Activated CD8-positive, alpha-beta memory T cell treated with anti-CD3 and anti-CD28 coated beads, Interleukin-2, amount 50 U/mL, for 24 hours (primary cell): Measurements from ENCODE around the gene TPM4.
"Not testable (repeated sequence)": the region's sequence is repeated elsewhere in the genome, so short reads cannot be mapped to it uniquely, and the experiment has no call there.

Experiments
- DNase-seq: peaks from one replicate; pipeline ENCODE4 v3.0.0-alpha.2; 2020; ENCODE audit errors: extremely low read depth

The TPM4 gene

DNA sequence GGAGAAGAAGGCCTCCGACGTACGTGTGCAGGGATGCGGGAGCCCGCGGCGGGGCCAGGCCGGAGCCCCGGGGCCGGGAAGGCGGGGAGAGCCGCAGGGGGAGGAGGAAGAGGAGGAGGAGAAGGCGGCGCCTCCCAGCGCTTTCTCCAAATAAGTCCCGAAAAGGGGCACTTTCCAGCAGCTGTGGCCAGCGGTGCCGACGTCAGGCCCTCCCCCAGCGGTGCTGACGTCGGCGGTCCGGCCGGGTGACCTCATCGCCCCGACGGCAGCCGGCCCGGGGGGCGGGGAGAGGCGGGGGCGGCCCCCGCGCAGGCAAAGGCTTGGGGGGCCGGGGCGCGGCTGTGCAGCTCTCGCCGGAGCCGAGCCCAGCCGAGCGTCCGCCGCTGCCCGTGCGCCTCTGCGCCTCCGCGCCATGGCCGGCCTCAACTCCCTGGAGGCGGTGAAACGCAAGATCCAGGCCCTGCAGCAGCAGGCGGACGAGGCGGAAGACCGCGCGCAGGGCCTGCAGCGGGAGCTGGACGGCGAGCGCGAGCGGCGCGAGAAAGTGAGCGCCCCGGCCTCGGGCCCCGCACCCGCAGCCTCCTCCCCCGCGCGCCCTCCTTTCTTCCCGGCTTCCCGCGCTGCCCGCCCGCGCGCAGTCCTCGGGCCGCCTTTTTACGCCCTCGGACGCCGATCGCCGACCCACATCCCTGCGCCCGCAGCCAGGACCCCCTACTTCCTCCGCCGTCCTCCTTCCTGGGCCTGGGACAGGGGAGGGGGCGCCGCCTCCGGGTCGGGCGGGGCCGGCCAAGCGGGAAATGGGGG, at the start of gene TPM4:
Gene TPM4, plus strand, starts transcription at position 342 of the 804 bp plus-strand sequence. Its CDS starts 71 bp downstream, at position 413.
- DNase-seq: peak; percentile 63

DNA sequence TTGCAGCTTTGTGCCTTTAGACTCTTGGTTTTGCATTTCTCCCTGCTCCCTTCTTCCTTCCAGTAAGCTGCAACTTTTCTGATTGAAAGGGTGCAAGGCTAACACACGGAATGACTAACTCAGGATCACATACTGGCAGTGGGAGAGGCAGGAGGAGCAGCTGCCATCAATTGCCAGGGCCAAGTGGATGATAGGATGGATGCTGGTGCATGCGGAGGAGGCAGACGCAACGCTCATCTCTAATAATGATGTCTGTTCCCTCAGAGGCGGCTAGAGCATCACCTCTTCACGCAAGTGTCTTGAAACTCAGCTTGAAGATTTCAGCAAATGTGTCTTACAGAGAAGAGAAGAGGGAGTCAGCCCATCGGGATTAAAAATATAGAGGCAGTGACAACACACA, 49.5 kb upstream of the TPM4 start:
- no peak for DNase-seq

DNA sequence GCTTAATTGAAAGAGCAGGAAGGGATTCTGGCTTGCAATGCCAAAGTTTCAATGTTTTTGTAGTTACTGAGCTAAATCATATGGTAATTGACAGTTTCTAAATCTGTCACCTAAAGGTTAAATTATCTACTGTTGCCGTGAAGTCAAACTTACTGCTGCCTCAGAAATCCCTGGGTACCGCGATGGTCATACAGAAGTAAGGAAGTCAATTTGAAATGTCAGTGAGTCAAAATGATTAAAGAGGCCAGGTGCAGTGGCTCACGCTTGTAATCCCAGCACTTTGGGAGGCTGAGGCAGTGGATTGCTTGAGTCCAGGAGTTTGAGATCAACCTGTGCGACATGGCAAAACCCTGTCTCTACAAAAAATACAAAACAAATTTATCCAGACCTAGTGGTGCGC, 48.8 kb upstream of the TPM4 start:
- no peak for DNase-seq

DNA sequence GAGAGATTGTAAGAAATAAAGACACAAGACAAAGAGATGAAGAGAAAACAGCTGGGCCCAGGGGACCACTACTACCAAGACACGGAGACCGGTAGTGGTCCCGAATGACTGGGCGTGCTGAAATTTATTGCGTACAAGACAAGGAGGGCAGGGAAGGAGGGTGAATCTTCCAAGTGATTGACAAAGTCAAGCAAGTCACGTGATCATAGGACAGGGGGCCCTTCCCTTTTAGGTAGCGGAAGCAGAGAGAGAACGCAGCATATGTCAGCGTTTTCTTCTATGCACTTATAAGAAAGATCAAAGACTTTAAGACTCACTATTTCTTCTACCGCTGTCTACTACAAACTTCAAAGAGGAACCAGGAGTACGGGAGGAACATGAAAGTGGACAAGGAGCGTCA, 46.1 kb upstream of the TPM4 start:
- not testable (repeated sequence) for DNase-seq

DNA sequence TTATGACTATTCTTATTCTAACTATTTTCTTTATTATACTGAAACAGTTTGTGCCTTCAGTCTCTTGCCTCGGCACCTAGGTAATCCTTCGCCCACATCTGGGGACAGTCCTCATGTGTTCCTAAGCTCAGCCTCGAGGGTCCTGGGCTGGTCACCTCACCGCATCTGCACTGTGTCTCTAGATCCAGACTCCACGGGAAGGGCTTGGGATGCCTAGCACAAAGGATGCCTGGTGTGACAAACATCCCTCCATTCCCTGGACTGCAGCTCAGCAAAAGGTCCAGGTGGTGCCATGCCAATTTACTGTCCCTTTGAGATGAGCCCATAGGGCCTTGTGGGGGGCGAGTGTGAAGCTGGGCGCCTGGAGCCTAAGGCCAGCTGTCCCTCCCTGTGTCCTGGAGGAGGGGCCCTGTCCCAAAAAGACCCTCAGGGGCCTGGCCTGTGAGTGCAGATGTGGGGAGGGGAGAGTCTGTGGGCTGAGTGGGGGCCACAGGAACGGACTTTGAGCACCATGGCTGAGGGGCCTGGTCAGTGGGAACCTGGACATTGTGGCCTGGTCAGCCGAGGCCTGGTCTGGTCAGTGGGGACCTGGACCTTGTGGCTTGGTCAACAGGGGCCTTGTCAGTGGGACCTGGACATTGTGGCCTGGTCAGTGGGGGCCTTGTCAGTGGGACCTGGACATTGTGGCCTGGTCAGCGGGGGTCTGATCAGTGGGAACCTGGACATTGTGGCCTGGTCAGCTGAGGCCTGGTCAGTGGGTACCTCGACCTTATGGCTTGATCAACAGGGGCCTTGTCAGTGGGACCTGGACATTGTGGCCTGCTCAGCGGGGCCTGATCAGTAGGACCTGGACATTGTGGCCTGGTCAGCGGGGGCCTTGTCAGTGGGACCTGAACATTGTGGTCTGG, 45.1 kb upstream of the TPM4 start:
- no peak for DNase-seq

DNA sequence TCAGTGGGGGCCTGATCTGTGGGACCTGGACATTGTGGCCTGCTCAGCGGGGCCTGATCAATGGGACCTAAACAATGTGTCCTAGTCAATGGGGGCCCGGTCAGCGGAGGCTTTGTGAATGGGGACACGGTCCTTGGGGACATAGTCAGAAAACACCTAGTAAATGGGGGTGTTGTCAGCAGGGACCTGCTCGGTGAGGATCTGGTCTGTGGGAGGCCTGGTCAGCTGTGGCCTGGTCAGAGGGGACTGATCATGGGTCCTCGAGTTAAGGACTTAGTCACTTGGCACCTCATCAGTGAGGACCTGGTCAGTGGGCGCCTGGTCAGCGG, 44.5 kb upstream of the TPM4 start:
- no peak for DNase-seq

DNA sequence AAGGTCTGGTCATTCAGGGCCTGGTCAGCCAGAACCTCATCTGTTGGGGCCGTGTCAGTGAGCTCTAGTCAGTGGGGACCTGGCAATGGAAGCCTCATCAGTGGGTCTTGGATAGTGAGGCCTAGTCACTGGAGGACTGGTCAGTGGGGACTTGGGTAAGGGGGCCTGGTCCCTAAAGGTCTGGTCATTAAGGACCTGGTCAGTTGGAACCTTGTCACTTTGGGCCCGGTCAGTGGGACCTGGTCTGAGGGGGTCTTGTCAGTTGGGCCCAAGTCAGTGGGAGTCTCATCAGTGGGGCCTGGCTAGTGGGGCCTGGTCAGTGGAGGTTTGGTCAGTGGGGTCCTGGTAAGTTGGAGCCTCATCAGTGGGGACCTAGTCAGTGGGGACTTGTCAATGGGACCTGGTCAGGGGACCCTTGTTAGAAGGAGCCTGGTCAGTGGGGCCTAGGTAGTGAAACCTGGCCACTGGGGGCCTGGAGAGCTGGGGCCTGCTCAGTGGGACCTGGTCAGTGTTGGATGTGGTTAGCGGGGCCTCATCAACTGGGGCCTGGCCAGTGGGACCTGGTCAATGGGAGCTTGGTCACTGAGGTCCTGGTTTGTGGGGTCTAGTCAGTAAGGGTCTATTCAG, 43.7 kb upstream of the TPM4 start:
- DNase-seq: no peak

DNA sequence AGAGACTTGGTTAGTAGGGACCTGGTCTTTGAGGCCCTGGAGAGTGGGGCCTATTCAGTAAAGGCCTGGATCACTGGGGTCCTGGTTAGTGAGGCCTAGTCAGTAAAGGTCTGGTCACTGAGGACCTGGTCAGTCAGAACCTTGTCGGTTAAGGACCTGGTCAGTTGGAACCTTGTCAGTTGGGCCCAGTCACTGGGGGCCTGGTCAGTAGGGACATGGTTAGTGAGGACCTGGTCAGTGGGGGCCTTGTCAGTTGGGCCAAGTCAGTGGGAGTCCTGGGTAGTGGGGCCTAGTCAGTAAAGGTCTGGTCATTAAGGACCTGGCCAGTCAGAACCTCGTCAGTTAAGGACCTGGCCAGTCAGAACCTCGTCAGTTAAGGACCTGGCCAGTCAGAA, 43.2 kb upstream of the TPM4 start:
- DNase-seq: no peak

DNA sequence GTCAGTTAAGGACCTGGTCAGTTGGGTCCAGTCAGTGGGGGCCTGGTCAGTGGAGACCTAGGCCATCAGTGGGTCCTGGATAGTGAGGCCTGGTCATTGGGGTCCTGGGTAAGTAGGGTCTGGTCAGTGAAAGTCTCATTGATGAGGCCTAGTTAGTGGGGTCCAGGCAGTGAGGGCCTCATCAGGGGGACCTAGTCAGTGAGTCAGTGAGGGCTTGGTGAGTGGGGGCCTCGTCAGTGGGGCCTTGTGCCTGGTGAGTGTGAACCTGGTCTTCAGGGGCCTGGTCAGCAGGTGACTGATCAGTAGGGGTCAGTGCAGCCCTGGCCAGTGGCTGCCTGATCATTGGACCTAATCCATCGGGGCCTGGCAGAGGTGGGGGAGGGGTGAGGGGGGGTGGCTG, 42.6 kb upstream of the TPM4 start:
- no peak for DNase-seq

DNA sequence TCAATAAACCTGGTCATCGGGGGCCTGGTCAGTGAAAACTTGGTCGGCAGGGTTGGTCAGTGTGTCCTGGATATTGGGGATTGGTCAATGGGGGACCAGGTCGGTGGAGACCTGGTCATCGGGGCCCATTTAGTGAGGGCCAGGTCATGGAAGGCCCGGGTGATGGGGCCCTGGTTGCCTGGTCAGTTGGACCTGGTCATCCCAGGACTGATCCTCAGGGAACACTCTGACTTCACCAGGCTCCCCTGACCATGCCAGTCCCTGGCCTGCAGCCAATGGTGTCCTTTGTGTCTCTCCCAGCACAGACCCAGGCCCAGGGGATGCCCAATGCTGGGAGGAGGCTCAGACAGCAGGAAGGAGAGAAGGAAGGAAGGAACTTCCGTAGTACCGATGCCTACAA, 42.1 kb upstream of the TPM4 start:
- no peak for DNase-seq

DNA sequence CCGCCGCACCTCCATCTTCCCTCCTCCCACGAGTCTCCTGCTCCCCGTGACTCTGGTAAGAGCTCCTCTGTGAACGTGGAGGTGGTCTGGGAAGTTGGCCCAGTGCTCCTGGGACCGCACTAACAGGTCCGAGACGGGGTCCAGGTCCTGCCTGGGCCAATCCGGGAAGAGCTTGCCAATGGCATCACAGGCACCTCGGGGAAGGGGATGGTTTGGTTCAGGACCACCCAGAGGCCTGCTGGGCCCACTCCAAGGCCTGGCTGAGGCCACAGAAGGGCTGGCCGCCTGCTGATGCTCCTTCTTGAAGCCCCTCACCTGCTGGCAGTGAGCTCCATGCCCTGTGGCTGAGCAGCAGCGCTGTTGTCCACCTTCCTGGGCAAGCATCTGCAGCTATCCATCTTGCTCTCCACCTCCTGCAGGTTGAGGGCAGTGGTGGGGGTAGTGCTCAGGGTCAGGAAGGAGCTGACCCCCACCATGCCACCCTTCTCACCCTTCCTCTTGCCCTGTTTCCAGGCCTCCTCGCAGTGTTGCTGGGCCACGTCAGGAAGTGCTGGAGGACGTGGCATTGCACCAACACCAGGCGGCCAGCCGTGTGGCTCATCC, 41.2 kb upstream of the TPM4 start:
- DNase-seq: no peak

DNA sequence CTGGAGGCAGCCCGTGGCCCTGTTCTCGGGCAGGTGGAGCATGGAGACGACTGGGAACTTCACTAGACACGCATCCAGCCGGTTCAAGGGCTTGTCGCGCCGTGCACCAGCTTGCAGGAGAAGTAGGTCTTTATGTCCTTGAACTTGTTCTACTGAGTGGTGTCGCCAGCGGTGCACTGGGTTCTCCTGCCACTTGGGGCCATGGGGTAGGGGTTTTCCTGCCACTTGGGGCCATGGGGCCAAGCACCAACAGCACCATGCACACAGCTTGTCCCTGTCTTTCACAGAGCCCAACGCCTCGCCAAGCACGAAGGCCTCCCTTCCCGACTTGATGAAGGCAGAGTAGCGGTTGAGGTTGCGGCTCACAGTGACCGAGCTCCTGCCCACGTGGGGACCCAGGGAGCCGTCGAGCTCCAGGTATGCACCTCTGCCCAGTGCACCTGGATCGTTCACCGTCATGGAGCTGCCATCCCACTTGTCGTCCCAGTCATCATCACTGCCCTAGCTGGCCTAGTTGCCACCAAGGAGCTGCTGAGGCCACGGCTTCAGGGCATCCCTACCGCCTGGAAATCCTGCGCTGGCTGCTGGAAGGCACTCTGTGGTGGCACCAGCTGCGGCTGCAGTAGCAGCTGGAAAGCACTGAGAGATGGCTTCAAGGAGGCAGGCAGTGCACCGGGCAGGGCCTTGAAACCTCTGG, 40.5 kb upstream of the TPM4 start:
- no peak for DNase-seq

DNA sequence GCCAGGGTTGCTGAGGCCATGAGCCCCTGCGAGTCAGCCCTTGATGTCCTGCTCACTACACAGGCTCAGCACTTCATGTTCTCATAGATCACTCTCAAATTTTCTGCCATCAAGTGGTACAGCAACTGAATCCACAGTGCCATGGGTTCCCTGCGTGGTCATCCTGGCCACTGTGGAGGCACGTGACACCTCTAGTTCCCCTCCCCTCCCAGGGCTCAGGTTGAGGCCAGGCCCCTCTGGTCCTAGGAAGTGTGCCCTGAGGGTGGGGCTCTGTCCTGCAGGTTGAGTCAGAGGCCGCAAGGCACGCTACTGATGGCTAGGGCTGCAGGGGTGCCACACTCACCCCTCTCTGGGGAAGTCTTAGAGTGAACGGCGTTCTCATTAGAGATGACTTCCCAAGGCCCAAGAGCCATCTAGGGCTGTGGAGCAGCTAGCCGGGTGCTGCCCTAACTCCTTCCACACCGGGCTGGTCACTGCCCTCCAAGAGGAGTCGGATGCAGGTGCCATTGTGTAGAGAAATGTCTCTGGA, 39.8 kb upstream of the TPM4 start:
- DNase-seq: no peak

DNA sequence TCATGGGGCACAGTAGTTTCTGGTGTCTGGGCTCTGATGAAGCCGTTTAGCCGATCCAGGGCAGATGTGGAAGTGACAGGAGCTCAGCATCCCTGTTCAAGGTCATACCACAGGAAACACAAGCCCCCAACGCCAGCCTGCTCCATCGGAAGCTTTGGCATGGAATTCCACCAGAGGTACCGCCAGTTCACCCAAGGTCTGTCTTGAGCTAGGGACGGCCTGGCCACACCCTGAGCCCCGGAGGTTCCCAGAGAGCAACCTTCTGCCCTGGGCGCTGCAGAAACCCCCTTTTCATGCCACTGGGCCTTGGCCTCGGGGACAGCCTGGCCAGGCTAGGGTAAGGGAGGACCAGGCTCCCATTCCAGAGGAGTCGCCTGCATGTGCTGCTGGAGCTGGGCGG, 39.4 kb upstream of the TPM4 start:
- DNase-seq: no peak

DNA sequence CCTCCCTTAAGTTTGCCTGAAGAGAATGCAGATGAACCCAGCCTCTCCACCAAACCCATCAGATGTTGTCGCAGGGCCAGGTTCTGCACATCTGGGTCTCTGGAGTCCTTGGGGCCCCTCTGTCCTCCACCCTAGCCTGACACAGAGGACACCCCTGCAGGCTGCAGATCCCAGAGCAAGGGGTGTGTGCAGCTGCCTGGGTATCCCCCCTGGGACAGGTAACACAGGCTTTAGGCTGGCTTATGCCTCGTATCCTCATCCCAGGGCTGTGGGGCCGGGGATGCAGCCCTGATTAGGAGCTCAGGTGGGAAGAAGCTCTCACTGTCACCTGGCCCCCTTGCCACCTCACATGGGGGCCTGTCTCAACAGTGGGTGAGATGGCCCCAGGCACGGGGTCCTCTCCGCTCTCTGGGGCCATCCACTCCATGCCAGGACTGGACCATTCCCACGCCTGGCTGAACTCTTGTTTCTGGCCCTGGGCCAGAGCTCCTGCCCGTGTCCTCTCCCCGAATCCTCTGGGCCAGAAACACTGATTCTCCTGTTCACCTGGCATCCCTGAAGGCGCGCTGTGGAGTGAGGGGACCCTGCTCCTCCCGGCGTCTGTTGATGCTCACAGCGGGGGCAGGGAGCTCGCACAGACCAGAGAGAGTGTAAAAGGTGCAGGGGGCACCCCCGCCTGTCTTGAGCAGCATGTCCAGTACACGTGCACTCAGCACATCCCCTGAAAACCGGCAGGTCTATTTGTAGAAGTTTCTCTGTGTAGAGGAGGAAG, 38.7 kb upstream of the TPM4 start:
- no peak for DNase-seq

DNA sequence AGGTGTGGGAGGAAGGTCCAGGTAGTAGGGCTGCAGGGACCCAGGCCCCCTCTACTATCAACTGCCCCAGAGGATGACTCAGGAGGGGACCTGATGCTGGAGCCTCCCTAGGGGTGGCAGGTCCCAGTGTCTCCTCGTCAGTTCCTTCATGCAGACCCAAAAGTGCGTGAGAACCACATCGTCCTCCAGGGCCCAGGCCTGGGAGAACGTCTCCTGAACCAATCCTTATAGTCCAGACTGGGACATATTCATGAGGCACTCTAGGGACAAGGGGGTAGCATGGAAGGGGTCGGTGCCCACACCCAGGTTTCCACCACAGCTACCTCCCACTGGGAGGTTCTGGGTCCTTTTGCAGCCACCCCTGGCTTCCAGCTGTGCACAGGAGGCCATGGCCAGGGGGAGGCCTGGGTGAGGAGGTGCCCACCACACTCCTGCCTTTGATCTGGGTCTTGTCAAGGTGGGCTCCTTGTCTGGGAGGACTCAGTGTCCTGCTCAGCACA, 38.0 kb upstream of the TPM4 start:
- no peak for DNase-seq

DNA sequence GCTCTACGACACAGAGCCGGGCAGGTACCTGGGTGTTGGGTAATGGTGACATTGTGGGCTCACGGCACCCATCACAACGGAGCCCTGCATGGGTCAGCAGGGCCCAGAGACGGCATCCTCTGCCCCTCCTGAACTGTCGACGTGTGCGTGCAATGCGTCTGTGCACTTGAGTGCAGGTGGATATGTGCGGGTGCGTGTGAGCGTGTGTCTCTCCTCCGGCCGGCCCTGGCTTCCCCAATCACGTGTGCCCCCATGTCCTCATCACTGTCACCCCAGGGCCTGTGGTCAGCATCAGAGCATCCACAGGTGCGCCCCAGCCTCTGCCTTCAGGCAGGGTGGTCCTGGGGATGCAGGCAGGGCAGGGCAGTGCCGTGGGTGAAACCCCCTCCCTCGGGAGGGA, 37.2 kb upstream of the TPM4 start:
- DNase-seq: no peak

DNA sequence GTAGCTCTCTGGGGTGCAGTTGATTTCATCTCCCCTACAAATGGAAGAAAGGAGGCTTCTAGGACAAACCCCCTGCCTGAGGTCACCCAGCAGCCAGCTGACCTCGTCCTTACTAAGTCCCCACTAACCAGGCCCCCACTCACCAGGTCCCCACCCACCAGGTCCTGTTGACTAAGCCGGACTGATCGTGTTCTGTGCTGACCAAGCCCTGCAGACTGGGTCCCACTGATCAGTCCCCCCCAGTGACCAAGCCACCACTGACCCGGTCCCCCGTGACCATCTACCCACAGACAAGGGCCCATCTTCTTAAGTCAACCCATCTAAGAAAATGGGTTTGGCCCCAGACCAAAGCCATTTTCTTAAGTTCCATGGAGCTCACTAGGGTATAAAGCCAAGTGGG, 36.8 kb upstream of the TPM4 start:
- DNase-seq: no peak

DNA sequence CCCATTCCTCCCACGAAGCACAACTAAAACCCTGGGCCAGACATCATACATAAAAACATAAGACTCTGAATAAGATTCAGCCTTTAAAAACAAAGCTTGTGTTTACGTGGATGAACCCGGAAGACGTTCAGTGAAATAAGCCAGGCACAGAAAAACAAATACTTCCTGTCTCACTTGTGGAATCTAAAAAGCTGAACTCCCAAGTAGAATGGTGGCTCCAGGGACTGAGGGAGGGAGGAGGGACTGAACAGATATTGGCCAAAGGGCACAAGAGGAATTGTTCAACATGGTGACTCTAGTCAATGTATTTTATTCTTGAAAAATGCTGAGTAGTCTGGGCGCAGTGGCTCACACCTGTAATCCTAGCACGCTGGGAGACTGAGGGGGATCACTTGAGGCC, 35.7 kb upstream of the TPM4 start:
- DNase-seq: no peak

DNA sequence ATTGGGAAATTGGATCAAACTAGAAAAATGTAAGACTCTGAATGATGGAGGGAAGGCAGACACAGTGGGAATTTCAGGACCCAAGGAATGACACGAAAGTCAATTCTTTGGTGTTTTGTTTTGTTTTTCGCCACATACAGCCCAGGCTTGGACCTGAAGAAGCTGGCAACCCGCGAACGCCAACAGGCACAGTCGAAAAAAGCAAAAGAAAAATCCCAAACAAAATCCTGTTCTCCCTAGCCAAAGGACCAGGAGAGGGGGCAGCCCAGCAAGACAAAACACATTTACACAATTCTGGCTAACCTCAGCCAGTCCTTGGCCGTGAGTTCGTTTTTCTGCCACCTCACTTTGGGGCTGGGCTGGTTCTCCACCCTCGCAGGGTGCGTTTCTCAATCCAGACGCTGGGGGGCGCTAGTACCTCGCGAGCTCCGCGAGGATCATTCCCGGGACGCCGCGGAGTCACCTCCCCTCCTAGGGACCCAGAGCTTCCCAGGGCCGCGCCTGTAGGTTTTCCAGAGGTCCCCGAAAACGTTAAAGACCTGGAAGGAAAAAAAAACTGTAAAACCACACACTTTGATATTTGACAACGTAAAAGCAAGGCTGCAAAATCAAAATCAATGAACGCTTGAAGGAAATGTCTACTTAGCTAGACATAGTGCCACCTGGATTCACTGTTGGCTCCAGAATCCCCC, 34.9 kb upstream of the TPM4 start:
- peak; percentile 37 for DNase-seq
